H9 (cell line): ENCODE data around the gene UBALD1. TPM values are rescaled to one million over a fixed set of nuclear protein-coding genes. Genes with fewer than 3 reads are reported as not detected.

Source experiments
- DNase-seq: peaks from one replicate; pipeline ENCODE4 v3.0.0-alpha.2; 2017
- H2AFZ ChIP-seq: one replicate; pipeline ENCODE4 v1.6.1; 2013; ENCODE audit warnings: mild to moderate bottlenecking, low read length, control low read depth, moderate library complexity
- H2AK5ac ChIP-seq: 2 replicates; pipeline ENCODE4 v1.6.1; 2013; ENCODE audit warnings: low read length, control low read depth, mixed read lengths; ENCODE audit not compliant: insufficient read length
- H2BK120ac ChIP-seq: one replicate; pipeline ENCODE4 v1.6.1; 2013; ENCODE audit warnings: low read depth, mild to moderate bottlenecking, low read length, control low read depth, inconsistent platforms; ENCODE audit not compliant: poor library complexity, severe bottlenecking
- H2BK12ac ChIP-seq: 2 replicates; pipeline ENCODE4 v1.6.1; 2013; ENCODE audit warnings: low read length, control low read depth, mixed read lengths, low read depth; ENCODE audit not compliant: insufficient read length
- H2BK15ac ChIP-seq: 2 replicates; pipeline ENCODE4 v1.6.1; 2013; ENCODE audit warnings: low read depth, low read length, control low read depth
- H2BK20ac ChIP-seq: one replicate; pipeline ENCODE4 v1.6.1; 2013; ENCODE audit warnings: low read depth, mild to moderate bottlenecking, low read length, control low read depth, inconsistent platforms; ENCODE audit not compliant: poor library complexity, severe bottlenecking
- H2BK5ac ChIP-seq: 2 replicates; pipeline ENCODE4 v1.6.1; 2013; ENCODE audit warnings: low read length, control low read depth, mixed read lengths; ENCODE audit not compliant: insufficient read length
- H3K14ac ChIP-seq: 2 replicates; pipeline ENCODE4 v1.6.1; 2013; ENCODE audit warnings: low read length, control low read depth; ENCODE audit not compliant: insufficient read depth
- H3K18ac ChIP-seq: 2 replicates; pipeline ENCODE4 v1.6.1; 2013; ENCODE audit warnings: low read depth, mild to moderate bottlenecking, mixed read lengths, low read length, control low read depth; ENCODE audit not compliant: insufficient read length
- H3K23ac ChIP-seq: 2 replicates; pipeline ENCODE4 v1.6.1; 2013; ENCODE audit warnings: low read length, control low read depth, mixed read lengths, low read depth; ENCODE audit not compliant: insufficient read length
- H3K23me2 ChIP-seq: 2 replicates; pipeline ENCODE4 v1.6.1; 2013; ENCODE audit warnings: low read depth, mild to moderate bottlenecking, mixed read lengths, low read length, control low read depth; ENCODE audit not compliant: insufficient read length, poor library complexity, severe bottlenecking
- H3K27ac ChIP-seq: 2 replicates; pipeline ENCODE4 v1.5.1; 2013; ENCODE audit warnings: low read length, control low read depth, mixed read lengths, low read depth; ENCODE audit not compliant: insufficient read length
- H3K27me3 ChIP-seq: 2 replicates; pipeline ENCODE4 v1.6.1; 2013; ENCODE audit warnings: low read length, control low read depth, inconsistent platforms; ENCODE audit not compliant: insufficient read depth
- H3K4ac ChIP-seq: 2 replicates; pipeline ENCODE4 v1.6.1; 2013; ENCODE audit warnings: low read depth, mild to moderate bottlenecking, control low read depth, inconsistent platforms, low read length, moderate library complexity
- H3K4me1 ChIP-seq: 2 replicates; pipeline ENCODE4 v1.6.1; 2013; ENCODE audit warnings: low read length, control low read depth, inconsistent platforms; ENCODE audit not compliant: insufficient read depth
- H3K4me2 ChIP-seq: 2 replicates; pipeline ENCODE4 v1.6.1; 2013; ENCODE audit warnings: low read length, control low read depth, mixed read lengths; ENCODE audit not compliant: insufficient read length, insufficient read depth
- H3K56ac ChIP-seq: 2 replicates; pipeline ENCODE4 v1.6.1; 2013; ENCODE audit warnings: low read depth, mild to moderate bottlenecking, mixed read lengths, low read length, control low read depth; ENCODE audit not compliant: insufficient read length
- H3K79me1 ChIP-seq: 2 replicates; pipeline ENCODE4 v1.6.1; 2013; ENCODE audit warnings: low read depth, mild to moderate bottlenecking, moderate library complexity, low read length, control low read depth, inconsistent platforms; ENCODE audit not compliant: insufficient read depth, poor library complexity, severe bottlenecking
- H3K79me2 ChIP-seq: 2 replicates; pipeline ENCODE4 v1.6.1; 2013; ENCODE audit warnings: low read length, control low read depth, inconsistent platforms; ENCODE audit not compliant: insufficient read depth
- H3K9ac ChIP-seq: 2 replicates; pipeline ENCODE4 v1.6.1; 2013; ENCODE audit warnings: low read length, control low read depth, mixed read lengths; ENCODE audit not compliant: insufficient read length; ENCODE audit errors: extremely low read depth
- H3K9me3 ChIP-seq: one replicate; pipeline ENCODE4 v1.6.1; 2013; ENCODE audit warnings: low read depth, low read length, inconsistent platforms; ENCODE audit not compliant: control insufficient read depth
- H3T11ph ChIP-seq: one replicate; pipeline ENCODE4 v1.6.1; 2013; ENCODE audit warnings: mild to moderate bottlenecking, low read length, control low read depth, inconsistent platforms
- H4K20me1 ChIP-seq: one replicate; pipeline ENCODE4 v1.6.1; 2013; ENCODE audit not compliant: control insufficient read depth, insufficient read length, insufficient read depth
- H4K5ac ChIP-seq: 2 replicates; pipeline ENCODE4 v1.6.1; 2013; ENCODE audit warnings: low read depth, mild to moderate bottlenecking, mixed read lengths, low read length, control low read depth; ENCODE audit not compliant: insufficient read length
- H4K8ac ChIP-seq: replicated peaks from 2 replicates; pipeline ENCODE4 v1.6.1; 2013; ENCODE audit warnings: low read length, control low read depth, mixed read lengths, low read depth; ENCODE audit not compliant: insufficient read length
- H4K91ac ChIP-seq: 2 replicates; pipeline ENCODE4 v1.6.1; 2013; ENCODE audit warnings: low read depth, mild to moderate bottlenecking, moderate library complexity, mixed read lengths, low read length, control low read depth; ENCODE audit not compliant: insufficient read length
- H3K27ac Mint-ChIP-seq, 3 experiments: 2 replicates in 2 of 3; 3 replicates in 1 of 3; pipeline ENCODE4 v1.8.0; 2020 to 2021; ENCODE audit warnings: mixed read lengths in 3 of 3, mild to moderate bottlenecking in 1 of 3, moderate library complexity in 1 of 3
- H3K27me3 Mint-ChIP-seq: 2 replicates; pipeline ENCODE4 v1.8.0; 2021; ENCODE audit warnings: low read depth, mild to moderate bottlenecking, moderate library complexity, mixed read lengths
- H3K36me3 Mint-ChIP-seq, 3 experiments: 2 replicates in 2 of 3; 3 replicates in 1 of 3; pipeline ENCODE4 v1.8.0; 2020 to 2021; ENCODE audit warnings: low read depth in 3 of 3, mixed read lengths in 3 of 3; ENCODE audit not compliant: insufficient read depth in 1 of 3
- H3K4me1 Mint-ChIP-seq, 2 experiments: 2 replicates each; pipeline ENCODE4 v1.8.0; 2020; ENCODE audit warnings: mixed read lengths in 2 of 2
- H3K4me3 Mint-ChIP-seq, 2 experiments: 2 replicates in 1 of 2; 3 replicates in 1 of 2; pipeline ENCODE4 v1.8.0; 2020 to 2021; ENCODE audit warnings: mild to moderate bottlenecking in 2 of 2, mixed read lengths in 2 of 2, moderate library complexity in 1 of 2
- H3K9me3 Mint-ChIP-seq, 2 experiments: 2 replicates in 1 of 2; 3 replicates in 1 of 2; pipeline ENCODE4 v1.8.0; 2020; ENCODE audit warnings: mild to moderate bottlenecking in 2 of 2, mixed read lengths in 2 of 2, moderate library complexity in 1 of 2
- CTCF ChIP-seq: fragments of 200-600 bp; sonication (generic); conservative IDR thresholded peaks from 3 replicates; pipeline ENCODE4 v1.8.0; 2021; ENCODE audit warnings: antibody characterized with exemption, mild to moderate bottlenecking
- WGBS: extraction: QIAGEN DNeasy Blood & Tissue Kit; methylation state at CpG from one replicate; pipeline ENCODE4 v1.1.7; 2013; ENCODE audit warnings: missing lambda C conversion rate, low lambda C conversion rate, mixed read lengths; ENCODE audit not compliant: insufficient read length; ENCODE audit errors: extremely low coverage; 5-methylcytosine and 5-hydroxymethylcytosine counted together
- total RNA-seq: library from RNA; stranded (reverse); gene quantifications from 2 replicates; pipeline ENCODE4 v1.2.1, GENCODE V29; 2021

Gene UBALD1
- total RNA-seq, 1 experiment from 2014 or later: 80.9 TPM

DNA sequence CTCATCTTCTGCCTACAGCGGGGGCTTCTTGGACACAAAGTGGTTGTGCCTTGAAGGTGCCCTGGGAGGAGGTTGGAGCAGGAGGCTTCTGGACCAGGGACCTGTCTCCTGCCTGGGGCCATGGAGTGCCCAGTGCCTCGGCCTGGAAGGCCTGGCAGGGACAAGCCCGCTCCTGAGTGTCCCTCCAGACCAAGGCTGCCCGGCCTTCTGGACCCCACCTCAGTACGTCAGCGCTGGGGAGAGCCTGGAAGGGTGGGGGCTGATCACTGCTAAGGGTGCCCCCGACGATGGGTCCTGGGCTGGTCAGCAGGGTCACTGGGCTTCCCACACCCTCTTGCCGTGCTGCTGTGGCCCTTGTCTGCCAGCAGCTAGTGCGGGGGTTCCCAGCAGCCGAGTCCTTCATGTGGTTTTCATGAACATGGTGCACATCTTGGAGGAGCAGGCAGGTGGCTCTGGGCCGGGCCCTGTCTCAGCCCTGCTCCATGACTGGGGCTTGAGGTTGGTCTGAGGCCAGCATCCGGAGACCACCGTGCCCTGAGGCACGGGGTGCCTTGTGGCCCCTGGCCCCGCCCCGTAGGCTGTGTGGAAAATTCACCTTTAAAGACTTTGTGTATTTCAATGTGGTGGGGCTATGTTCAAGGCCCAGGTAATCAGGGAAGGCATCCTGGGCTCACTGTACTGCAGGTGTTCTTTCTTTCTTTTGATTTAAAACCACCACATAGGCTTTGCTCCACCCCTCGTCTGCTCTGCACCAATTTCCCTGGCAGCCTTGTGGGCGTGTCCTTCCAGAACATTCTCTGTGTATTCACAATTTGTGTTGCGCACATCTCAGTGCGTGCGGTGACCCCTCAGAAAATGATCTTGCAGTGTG, 32.3 kb upstream of the UBALD1 start:
- H3K79me1 ChIP-seq: no peaks in the 10 kb centered on the region
- no peak overlapping the region for H3K4me2 ChIP-seq
- no peak overlapping the region for H3K18ac ChIP-seq
- no peak for TF ChIP-seq CTCF
- no peak overlapping the region for H3K9ac ChIP-seq
- DNase-seq: no peak
- no peak overlapping the region for H2BK12ac ChIP-seq
- H3T11ph ChIP-seq: no peak overlapping the region
- Mint-ChIP-seq H3K36me3 (peaks cover 14 to 29% (median 16%) of the 10 kb centered on the region in 3 experiments; a peak in 6 of 7 replicates), H3K4me1 (no peaks in the 10 kb centered on the region), H3K27ac (peak overlapping the region; percentile 9 to 83 (median 68); a peak in 3 of 7 replicates), H3K4me3 (no peak overlapping the region), H3K9me3 (no peaks in the 10 kb centered on the region; a peak in 2 of 5 replicates), H3K27me3 (no peaks in the 10 kb centered on the region)
- H2BK120ac ChIP-seq: no peak overlapping the region
- H2BK20ac ChIP-seq: no peak overlapping the region
- no peak overlapping the region for H4K5ac ChIP-seq
- H4K20me1 ChIP-seq: no peaks in the 10 kb centered on the region
- H3K4me1 ChIP-seq: no peaks in the 10 kb centered on the region
- H2AFZ ChIP-seq: no peak overlapping the region
- no peak overlapping the region for H2AK5ac ChIP-seq
- H3K9me3 ChIP-seq: no peaks in the 10 kb centered on the region
- H4K91ac ChIP-seq: no peak overlapping the region
- no peaks in the 10 kb centered on the region for H3K23me2 ChIP-seq
- no peaks in the 10 kb centered on the region; the same call in 1 of the 2 replicates for H3K79me2 ChIP-seq
- no peak overlapping the region for H3K4ac ChIP-seq
- no peak overlapping the region for H4K8ac ChIP-seq
- H3K14ac ChIP-seq: peak overlapping the region; percentile 52; the same call in 1 of the 2 replicates
- H3K56ac ChIP-seq: no peak overlapping the region
- no peak overlapping the region for H2BK5ac ChIP-seq
- H3K27me3 ChIP-seq: no peaks in the 10 kb centered on the region
- no peak overlapping the region for H2BK15ac ChIP-seq
- H3K27ac ChIP-seq: no peak overlapping the region
- no peak overlapping the region for H3K23ac ChIP-seq
- WGBS: no CpG with 5 or more reads among the region's 22 CpGs
